Thyroid gland (tissue), 4 donors: ENCODE results near the gene PTPRN2. TPM values are rescaled to one million over a fixed set of nuclear protein-coding genes. Genes with fewer than 3 reads are reported as not detected.
"Not testable (repeated sequence)": the region's sequence is repeated elsewhere in the genome, so short reads cannot be mapped to it uniquely, and the experiment has no call there.

Experiments used
- DNase-seq, 2 donors: peaks; one replicate each; pipeline ENCODE4 v3.0.0-alpha.2; 2019
- H3K27ac ChIP-seq, 3 donors: fragments of 200-600 bp; sonication (generic); 1 replicate in 2 of 3; 2 replicates in 1 of 3; pipeline ENCODE4 v1.5.1; 2016 to 2019; ENCODE audit warnings: mild to moderate bottlenecking in 1 of 3, moderate library complexity in 1 of 3
- H3K27me3 ChIP-seq: fragments of 200-600 bp; sonication (generic); one replicate; pipeline ENCODE4 v1.5.1; 2019
- H3K36me3 ChIP-seq, 2 donors: fragments of 200-600 bp; sonication (generic); one replicate each; pipeline ENCODE4 v1.5.1; 2016 to 2019
- H3K4me1 ChIP-seq, 2 donors: fragments of 200-600 bp; sonication (generic); one replicate each; pipeline ENCODE4 v1.5.1; 2017 to 2019
- H3K4me3 ChIP-seq, 3 donors: fragments of 200-600 bp; sonication (generic); replicated peaks in 1 of 3; 1 replicate in 2 of 3; 2 replicates in 1 of 3; pipeline ENCODE4 v1.5.1; 2016; ENCODE audit warnings: mild to moderate bottlenecking in 1 of 3
- H3K9me3 ChIP-seq: fragments of 200-600 bp; sonication (generic); one replicate; pipeline ENCODE4 v1.5.1; 2017
- POLR2A ChIP-seq, 2 donors: fragments of 450-650 bp; IDR thresholded peaks; one replicate each; pipeline ENCODE4 v1.6.1; 2017; ENCODE audit warnings: antibody characterized with exemption in 2 of 2, mild to moderate bottlenecking in 2 of 2, moderate library complexity in 1 of 2
- whole genome bisulfite sequencing, 2 donors: methylation state at CpG; one replicate each; pipeline ENCODE4 v1.1.5; 2017; 5-methylcytosine and 5-hydroxymethylcytosine counted together
- intact Hi-C: fragments of 100-400 bp; cut with DNase I; formaldehyde crosslinking; loops from one replicate; pipeline ENCODE4 v1.15.1; 2023
- total RNA-seq, 4 donors: library from RNA; depleted of rRNA; stranded (reverse); fragments of >200 nt; gene quantifications; one replicate each; pipeline ENCODE4 v1.2.3, GENCODE V29; 2016
- TF ChIP-seq, protein P1 (sequence below), 6 experiments: fragments of 200-600 bp in 3 of 6; fragments of 450-650 bp in 3 of 6; sonication (generic) in 3 of 6; IDR thresholded peaks; one replicate each; pipeline ENCODE4 v1.5.1; 2016 to 2019; ENCODE audit warnings: antibody characterized with exemption in 6 of 6, mild to moderate bottlenecking in 2 of 6, inconsistent platforms in 1 of 6, moderate library complexity in 1 of 6

Gene PTPRN2
- total RNA-seq, 4 donors from 2014 or later = 4.2 to 9.9 (median 7.7) TPM

DNA sequence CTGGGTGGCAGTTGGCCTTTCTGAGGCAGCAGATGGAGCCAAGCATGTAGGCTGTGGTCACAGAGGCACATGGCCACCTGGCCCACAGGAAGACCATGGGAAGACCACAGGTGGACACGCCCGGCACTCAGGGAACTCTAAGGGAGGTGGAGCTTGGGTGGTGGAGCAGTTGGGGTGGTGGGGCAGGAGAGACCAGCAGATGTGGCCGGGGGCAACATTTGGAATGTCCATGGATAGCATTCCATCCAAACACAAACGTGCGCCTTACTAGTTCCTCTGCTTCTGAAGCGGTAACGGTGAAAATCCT, 290.9 kb downstream of the PTPRN2 start:
- no peaks in the 10 kb centered on the region for H3K36me3 ChIP-seq
- no peaks in the 10 kb centered on the region for H3K4me1 ChIP-seq
- H3K4me3 ChIP-seq = no peak overlapping the region
- no peak for TF ChIP-seq POLR2A (IDR thresholded peaks at IDR 0.05)
- TF ChIP-seq, protein P1, sequence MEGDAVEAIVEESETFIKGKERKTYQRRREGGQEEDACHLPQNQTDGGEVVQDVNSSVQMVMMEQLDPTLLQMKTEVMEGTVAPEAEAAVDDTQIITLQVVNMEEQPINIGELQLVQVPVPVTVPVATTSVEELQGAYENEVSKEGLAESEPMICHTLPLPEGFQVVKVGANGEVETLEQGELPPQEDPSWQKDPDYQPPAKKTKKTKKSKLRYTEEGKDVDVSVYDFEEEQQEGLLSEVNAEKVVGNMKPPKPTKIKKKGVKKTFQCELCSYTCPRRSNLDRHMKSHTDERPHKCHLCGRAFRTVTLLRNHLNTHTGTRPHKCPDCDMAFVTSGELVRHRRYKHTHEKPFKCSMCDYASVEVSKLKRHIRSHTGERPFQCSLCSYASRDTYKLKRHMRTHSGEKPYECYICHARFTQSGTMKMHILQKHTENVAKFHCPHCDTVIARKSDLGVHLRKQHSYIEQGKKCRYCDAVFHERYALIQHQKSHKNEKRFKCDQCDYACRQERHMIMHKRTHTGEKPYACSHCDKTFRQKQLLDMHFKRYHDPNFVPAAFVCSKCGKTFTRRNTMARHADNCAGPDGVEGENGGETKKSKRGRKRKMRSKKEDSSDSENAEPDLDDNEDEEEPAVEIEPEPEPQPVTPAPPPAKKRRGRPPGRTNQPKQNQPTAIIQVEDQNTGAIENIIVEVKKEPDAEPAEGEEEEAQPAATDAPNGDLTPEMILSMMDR (IDR thresholded peaks at IDR 0.05) = no peak
- no peak for DNase-seq
- 87 to 91% methylated on average over 7 of the region's 7 CpGs for WGBS, 2 donors
- intact Hi-C loops = no loop called here
- no peaks in the 10 kb centered on the region for H3K9me3 ChIP-seq
- H3K27ac ChIP-seq = no peak overlapping the region
- H3K27me3 ChIP-seq = no peaks in the 10 kb centered on the region

DNA sequence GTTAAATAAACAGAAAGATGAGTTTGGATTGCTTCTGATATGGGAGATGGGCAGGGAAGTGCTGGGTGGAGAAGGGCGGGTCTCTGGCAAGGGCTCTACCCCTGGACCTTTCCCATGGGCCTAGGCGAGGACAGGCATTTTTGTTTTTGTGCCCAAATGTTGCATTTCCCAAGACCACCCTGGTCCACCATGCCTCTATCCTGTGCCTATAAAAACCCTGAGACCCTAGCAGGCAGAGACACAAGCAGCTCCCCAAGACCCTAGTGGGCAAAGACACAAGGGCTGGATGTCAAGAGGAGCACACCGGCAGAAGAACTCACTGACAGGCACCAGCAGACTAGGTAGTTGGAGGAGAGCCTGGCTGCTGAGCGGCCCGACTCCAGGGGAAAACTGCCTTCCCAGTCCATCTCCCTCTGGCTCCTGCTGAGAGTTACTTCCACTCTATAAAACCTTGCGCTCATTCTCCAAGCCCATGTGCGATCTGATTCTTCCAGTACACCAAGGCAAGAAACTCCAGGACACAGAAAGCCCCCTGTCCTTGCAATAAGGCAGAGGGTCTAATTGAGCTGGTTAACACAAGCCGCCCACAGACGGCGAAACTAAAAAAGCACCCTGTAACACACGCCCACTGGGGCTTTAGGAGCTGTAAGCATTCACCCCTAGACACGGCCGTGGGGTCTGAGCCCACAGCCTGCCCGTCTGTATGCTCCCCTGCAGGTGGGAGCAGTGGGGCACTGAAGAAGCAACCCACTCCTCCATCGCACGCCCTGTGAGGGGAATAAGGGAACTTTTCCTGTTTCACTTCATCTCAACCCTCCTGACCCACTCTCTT, 291.4 kb downstream of the PTPRN2 start:
- DNase-seq = no peak
- intact Hi-C loops = no loop called here
- Histone ChIP-seq H3K27me3 (no peaks in the 10 kb centered on the region), H3K36me3 (no peaks in the 10 kb centered on the region), H3K27ac (no peak overlapping the region), H3K9me3 (no peaks in the 10 kb centered on the region), H3K4me3 (no peak overlapping the region), H3K4me1 (no peaks in the 10 kb centered on the region)
- no peak for TF ChIP-seq POLR2A (IDR thresholded peaks at IDR 0.05)
- TF ChIP-seq, protein P1 (IDR thresholded peaks at IDR 0.05) = no peak
- WGBS, 2 donors = 88 to 93% methylated on average over 14 to 16 of the region's 16 CpGs

DNA sequence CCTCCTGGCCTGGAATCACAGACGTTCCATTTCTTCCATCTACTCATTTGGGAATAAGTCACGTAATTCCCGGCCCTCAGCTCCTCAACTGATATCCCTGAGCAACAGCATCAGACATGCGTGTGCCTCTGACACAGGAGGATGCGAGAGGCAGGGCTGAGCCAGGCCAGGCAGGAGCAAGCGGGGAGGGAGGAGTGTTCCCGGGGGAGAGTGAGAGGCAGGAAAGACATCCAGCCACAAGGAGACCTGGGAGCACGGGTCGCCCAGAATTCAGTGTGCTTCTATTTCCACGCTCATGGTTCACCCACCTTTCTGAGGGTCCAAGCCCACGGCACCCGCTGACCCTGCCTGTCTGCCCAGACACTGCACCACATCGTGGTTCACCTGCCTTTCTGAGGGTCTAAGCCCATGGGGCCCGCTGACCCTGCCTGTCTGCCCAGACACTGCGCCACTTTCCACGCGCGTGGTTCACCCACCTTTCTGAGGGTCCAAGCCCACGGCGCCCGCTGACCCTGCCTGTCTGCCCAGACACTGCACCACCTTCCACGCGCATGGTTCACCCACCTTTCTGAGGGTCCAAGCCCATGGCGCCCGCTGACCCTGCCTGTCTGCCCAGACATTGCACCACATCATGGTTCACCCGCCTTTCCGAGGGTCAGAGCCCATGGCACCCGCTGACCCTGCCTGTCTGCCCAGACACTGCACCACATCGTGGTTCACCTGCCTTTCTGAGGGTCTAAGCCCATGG, 293.0 kb downstream of the PTPRN2 start:
- H3K36me3 ChIP-seq, intact Hi-C loops, H3K4me1 ChIP-seq, H3K4me3 ChIP-seq, H3K9me3 ChIP-seq, H3K27me3 ChIP-seq, H3K27ac ChIP-seq, DNase-seq: not testable (repeated sequence)
- WGBS, 2 donors = 94% methylated on average over 24 to 29 of the region's 29 CpGs

DNA sequence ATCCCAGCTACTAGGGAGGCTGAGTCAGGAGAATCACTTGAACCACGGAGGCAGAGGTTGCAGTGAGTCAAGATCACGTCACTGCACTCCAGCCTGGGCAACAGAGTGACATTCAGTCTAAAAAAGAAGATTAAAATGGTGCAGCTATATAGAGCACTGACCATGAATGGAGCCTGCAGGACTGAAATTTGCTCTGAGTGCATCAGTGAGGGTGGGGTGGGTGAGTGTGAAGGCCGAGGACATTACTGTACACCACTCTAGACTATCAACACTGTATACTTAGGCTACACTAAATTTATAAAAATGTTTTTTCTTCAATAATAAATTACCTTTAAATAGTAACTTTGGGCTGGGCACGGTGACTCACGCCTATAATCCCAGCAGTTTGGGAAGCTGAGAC, 294.7 kb downstream of the PTPRN2 start:
- Histone ChIP-seq H3K4me1 (no peaks in the 10 kb centered on the region), H3K27ac (no peak overlapping the region), H3K9me3 (no peaks in the 10 kb centered on the region), H3K36me3 (no peaks in the 10 kb centered on the region), H3K4me3 (no peak overlapping the region), H3K27me3 (no peaks in the 10 kb centered on the region)
- DNase-seq = no peak
- intact Hi-C loops = no loop called here
- WGBS, 2 donors = 84 to 87% methylated on average over 5 of the region's 5 CpGs
- TF ChIP-seq POLR2A (IDR thresholded peaks at IDR 0.05) = no peak
- TF ChIP-seq, protein P1 (IDR thresholded peaks at IDR 0.05) = no peak

DNA sequence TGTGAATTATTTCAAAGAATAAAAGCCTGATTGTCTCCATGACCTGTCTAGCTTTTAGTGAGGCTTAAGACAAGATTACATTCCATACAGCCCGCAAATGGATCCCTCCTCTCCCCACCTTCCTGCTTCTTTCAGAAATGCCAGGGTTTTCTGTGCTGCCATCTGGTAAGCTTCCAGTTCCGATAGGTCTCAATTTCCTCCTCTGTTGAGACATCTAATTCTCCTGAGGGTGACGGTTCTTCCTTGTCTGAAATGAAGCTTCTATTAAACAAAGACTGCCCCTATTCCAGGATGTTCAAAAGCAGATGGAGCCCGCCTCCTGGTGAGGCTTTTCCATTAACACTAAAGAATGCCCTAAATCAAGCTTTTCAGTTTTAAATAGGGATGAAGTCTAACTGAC, 295.6 kb downstream of the PTPRN2 start:
- Histone ChIP-seq H3K4me3 (no peak overlapping the region), H3K4me1 (no peaks in the 10 kb centered on the region), H3K27ac (no peak overlapping the region), H3K9me3 (no peaks in the 10 kb centered on the region), H3K36me3 (no peaks in the 10 kb centered on the region), H3K27me3 (no peaks in the 10 kb centered on the region)
- intact Hi-C loops = no loop called here
- TF ChIP-seq, protein P1 (IDR thresholded peaks at IDR 0.05) = no peak
- TF ChIP-seq POLR2A (IDR thresholded peaks at IDR 0.05) = no peak
- DNase-seq = no peak
- 63 to 65% methylated on average over 4 of the region's 4 CpGs for WGBS, 2 donors
